AG10803 (cell line): ENCODE data around the gene INPP4A.

Source experiments
- DNase-seq: peaks from one replicate; pipeline ENCODE4 v3.0.0; 2010; ENCODE audit warnings: low read depth
- H3K4me3 ChIP-seq: 2 replicates; pipeline ENCODE4 v1.5.1; 2011; ENCODE audit warnings: mild to moderate bottlenecking, low read length, control low read depth
- CTCF ChIP-seq: conservative IDR thresholded peaks from 2 replicates; pipeline ENCODE4 v1.5.1; 2011; ENCODE audit warnings: mild to moderate bottlenecking, low read length, control low read depth, inconsistent platforms

INPP4A gene

DNA sequence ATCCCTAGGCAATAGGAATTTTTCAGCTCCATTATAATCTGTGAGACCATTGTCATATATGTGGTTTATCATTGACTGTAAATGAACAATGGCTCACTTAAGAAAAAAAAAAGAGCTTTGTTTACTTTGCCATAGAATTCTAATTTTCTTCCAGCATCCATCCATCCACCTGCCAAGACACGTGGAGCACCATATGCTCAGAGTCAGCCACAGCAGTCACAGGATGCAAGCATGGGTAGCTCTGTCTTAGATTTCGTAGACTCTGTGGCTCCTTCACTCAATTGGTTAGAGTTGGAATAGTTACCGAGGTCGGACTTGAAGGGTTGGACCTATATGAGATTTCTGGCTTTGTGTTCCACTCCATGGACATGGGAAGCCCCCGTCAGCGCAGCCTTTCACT lies 88.1 kb downstream of the INPP4A start:
- TF ChIP-seq CTCF: no peak
- no peak for DNase-seq
- H3K4me3 ChIP-seq: no peak overlapping the region

DNA sequence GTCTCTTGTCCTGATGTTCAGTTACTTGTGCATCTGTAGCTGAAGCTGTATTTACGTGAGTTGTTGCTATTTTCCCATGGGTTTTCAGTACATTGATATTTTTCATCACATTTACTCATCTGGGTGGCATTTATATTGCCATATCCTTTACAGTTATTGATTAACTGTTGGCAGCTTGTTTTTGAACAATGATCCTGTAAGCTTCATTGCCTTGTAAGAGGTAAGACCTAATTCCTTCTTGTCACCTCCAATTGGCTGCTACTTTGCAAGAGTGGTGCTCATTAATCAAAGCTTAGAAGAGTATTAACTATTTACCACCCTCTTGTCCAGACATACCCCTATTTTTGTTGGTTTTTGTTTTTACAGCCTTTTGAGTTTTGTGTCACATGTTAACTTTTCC lies 88.9 kb downstream of the INPP4A start:
- TF ChIP-seq CTCF: no peak
- no peak overlapping the region for H3K4me3 ChIP-seq
- DNase-seq: no peak

DNA sequence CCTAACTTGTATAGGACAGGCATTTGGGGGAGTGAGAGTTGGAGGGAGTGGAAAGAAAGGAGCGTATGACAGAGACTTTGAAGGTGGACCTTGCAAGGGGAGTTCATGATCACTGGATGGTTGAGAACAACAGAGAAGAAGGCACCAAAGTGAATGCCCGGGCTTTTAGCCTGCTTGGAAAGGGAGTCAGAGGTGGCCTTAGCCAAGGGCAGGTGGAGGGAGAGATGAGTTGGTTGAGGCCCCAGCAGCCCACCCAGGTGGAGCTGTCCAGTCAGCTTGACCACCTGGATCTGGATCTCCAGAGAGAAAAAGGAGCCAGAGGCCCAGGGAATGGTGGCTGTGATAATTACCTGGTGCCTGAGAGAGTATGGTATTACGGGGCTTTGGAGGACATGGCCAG lies 90.1 kb downstream of the INPP4A start:
- no peak for DNase-seq
- no peak for TF ChIP-seq CTCF
- H3K4me3 ChIP-seq: no peak overlapping the region

DNA sequence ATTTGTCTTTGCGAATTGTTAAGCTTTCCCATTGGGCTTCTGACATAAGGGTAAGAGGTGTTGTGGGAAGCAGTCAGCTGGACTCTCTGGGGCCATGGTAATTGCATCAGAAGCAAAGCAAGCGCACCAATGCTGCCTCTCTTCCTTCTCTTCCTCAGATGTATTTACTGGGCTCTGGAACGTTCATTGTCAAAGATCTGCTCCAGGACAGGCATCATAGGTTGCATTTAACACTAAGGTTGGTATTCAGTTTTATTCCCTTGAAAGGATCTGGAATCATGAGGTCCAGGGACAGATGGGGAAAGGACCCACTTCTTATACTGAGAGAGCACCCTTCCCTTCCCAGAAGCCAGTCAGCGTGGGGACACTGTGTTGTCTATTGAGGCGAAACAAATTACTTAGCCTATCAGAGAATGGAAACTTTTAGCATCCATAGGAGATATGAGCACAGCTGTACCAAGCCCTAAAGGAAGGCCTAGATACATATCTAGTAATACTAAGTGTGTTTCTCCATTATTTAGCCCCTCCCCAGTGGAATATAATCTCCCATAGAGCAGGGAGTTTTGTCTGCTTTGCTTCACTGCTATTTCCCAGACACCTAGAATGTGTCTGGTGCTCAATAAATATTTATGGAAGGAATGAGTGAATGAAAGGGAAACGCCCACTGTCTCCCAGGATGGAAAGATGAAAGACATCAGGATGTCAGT lies 91.5 kb downstream of the INPP4A start:
- no peak for TF ChIP-seq CTCF
- no peak overlapping the region for H3K4me3 ChIP-seq
- DNase-seq: no peak

GRCh38 chr2:98537390-98538126 lies 92.9 kb downstream of the INPP4A start:
- no peak overlapping the region for H3K4me3 ChIP-seq
- no peak for TF ChIP-seq CTCF

GRCh38 chr2:98538280-98539041 lies 93.8 kb downstream of the INPP4A start:
- no peak for TF ChIP-seq CTCF
- DNase-seq: no peak

More at GRCh38 chr2:98537390-98538126, 92.9 kb downstream of the INPP4A start:
- DNase-seq: no peak

More at GRCh38 chr2:98538280-98539041, 93.8 kb downstream of the INPP4A start:
- no peak overlapping the region for H3K4me3 ChIP-seq
